HG03575 (cell line): ENCODE results near the gene AMBRA1.
A peak's percentile ranks its signal among the peaks of the same experiment; 100 is the strongest.

Source experiments
- ATAC-seq: cut with Tn5 transposase; IDR thresholded peaks from one replicate; pipeline ENCODE4 v1.9.1; 2021; ENCODE audit not compliant: unreplicated experiment, insufficient number of reproducible peaks, low FRiP score; ENCODE audit errors: extremely low read depth

Gene AMBRA1

DNA sequence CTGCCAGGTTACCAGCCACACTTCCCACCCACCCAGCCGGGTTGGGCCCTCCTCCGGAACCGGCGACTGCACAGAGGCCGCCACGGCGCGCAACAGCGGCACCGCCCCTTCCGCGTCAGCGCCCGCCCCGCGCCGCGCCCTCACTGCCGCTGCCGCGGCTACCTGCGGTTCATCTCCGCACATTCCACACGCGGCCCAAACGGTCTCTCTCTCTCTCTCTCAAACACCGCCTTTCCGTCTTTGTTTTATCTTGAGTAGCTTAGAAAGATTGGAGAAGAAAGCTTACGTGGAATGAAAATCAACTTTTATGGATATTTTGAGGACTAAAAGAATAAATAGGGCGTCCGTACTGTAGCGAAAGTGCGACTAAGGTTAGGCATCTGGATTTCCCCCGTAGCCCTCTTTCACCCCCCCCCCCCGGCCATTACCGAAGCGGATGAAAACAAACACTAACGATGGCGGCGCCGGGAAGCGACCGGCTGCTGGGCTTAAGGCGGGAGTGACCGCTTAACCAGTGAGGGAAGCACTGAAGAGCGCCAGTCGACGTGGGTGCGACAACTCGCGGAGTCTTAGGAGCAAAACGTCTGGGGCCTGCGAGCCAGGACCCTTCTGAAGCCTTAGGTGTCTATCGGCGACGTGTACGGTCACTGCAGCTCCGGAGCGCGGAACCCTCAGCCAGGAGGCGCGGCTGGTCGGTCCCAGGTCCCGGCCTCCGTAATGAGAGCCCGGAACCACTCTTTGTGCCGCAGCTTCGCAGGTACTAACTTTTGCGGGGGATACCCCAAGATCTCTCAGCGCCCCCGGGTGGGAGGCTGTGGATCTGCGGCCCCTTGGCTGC is 23.5 kb upstream of the AMBRA1 start, which contains the start of the genes ATG13 and HARBI1:
TSS of gene ATG13 (plus strand) at position 420 of the 838 bp plus-strand sequence. CDS start 26,739 bp downstream, outside the sequence.
TSS of gene HARBI1 (minus strand) at position 94 of the 838 bp plus-strand sequence. CDS start 990 bp downstream, outside the sequence.
- ATAC-seq = peak; percentile 47

DNA sequence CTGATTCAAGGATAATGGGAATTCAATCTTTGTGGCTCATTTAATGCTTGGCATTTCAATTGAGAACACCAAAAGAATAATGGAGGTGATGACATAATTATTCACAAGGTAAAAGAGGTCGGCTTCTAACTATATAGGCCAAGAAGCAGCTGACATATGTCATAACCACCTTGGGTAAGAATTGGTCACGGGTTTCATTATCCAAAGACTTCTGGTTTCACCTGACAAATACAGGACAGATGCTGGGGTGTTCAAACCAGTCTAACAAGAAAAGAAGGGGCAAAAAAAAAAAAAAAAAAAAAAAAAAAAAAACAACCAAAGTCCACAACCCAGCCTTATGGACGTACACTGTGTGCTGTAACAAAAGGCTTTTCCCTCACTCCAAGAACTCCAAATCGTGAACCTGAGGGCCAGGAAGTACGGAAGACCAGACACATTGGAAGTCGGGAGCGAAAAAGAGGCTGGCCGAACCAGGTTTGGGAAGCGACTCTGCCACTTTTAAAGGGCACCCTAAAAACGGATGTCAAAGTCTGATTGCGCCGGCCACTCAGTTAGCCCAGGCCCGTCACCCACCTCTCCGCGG is 22.8 kb upstream of the AMBRA1 start:
- ATAC-seq = no peak

DNA sequence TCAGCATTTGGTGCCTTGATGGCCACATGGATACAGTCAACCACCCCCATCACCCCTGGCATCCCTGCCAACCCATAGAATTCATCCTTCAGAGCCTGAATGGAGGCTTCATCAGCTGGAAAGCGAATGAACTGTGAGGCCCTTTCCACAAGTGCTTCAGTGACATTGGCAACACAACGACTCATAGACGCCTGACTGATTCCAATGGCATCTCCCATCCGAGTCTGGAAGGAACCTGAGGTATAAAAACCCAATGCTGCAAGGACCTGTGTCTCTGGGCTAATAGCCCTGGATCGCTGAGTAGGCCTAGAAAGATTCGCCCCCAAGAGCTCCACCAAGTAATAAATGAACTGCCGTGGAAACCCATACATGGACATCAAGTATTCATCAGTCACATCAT is 21.9 kb upstream of the AMBRA1 start:
- ATAC-seq = no peak

DNA sequence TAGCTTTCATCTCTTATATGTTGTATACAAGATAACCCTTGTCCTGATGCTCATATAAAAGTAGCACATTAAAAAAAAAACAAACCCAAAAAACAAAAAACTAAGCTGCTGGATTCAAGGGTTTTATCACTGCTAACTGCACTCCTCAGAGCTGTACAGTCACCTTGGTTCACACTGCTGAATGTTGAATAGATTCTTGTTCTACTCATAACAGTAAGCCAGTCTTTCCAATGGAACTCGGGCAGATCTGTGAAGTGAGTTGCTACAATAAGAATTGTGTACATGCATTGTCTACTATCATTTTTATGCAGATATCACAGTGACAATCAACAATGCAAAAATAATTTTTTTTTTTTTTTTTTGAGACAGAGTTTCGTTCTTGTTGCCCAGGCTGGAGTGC is 18.5 kb upstream of the AMBRA1 start:
- ATAC-seq = no peak

DNA sequence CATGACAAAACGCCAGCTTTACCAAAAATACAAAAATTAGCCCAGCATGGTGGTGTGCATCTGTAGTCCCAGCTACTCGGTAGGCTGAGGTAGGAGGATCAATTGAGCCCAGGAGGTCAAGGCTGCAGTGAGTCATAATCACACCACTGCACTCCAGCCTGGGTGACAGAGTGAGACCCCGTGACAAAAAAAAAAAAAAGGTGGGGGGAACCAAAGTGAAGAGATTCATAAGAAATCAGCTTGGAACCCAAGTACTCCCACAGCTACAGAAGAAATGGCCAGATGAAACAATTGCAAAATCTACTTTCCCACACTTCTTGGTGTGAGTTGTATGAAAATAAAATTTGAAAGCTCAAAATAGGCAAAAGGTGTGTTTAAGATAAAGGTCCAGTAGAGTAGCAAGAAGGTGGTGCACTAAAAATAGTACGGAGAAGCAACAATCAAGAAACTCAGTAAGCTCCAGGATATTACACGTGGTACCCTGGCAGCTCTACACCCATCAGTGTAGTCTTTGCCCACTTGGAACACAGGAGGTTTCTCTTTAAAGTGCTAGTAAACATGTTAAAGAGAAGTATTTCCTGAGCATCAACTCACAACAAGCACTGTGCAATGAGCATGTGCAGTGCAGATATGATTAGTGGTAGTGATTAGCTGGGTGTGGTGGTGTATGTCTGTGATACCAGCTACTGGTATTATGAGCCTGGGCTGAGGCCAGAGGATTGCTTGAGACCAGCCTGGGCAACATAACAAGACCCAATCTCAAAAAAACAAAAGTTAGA is 17.9 kb upstream of the AMBRA1 start:
- ATAC-seq = no peak

DNA sequence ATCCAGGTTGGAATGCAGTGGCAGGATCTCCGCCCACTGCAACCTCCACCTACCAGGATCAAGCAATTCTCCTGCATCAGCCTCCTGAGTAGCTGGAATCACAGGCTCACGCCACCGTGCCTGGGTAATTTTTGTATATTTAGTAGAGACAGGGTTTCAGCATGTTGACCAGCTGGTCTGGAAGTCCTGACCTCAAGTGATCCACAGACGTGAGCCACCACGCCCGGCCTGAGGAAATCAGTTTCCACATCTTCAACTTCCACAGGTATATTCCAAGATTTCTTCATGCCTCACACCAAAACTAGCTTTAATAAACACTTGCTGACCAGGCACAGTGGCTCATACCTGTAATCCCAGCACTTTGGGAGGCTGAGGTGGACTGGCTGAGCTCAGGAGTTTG is 15.6 kb upstream of the AMBRA1 start:
- ATAC-seq = no peak

DNA sequence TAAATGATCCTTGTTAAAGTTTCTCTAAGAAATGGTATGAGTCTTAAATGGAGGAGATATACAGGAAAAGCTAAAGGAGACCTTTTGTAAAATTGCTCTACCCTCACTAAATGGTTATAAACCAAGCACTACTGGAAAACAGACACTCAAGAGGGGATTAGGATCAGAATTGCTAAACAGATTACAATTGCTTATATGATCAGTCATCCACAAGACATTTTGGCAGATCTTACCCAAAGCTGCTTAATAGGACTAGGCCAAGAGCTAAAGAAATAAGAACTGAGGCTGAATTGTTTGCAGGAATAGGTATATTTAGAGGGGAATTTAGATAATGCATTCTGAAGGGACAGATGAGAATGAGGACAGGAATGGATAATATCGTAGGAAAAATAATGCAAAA is 13.7 kb upstream of the AMBRA1 start:
- no peak for ATAC-seq

DNA sequence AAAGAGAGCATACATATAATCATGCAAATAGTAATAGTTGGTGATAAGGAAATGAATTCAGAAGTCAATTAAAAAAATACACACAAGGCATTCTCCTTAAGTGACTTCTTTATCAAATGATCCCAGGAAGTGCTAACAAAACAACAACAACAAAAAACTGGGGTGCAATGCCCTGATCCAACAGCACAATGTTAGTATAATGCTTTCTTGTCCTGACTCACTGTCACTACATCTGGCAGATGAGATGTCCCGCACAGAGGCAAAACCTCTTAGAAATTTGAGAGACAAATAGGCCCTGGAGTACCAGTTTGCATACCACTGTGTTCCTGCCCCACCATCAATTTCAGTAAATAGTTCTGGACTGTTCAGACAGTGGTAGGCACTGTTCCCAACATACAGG is 11.0 kb upstream of the AMBRA1 start:
- ATAC-seq = no peak

DNA sequence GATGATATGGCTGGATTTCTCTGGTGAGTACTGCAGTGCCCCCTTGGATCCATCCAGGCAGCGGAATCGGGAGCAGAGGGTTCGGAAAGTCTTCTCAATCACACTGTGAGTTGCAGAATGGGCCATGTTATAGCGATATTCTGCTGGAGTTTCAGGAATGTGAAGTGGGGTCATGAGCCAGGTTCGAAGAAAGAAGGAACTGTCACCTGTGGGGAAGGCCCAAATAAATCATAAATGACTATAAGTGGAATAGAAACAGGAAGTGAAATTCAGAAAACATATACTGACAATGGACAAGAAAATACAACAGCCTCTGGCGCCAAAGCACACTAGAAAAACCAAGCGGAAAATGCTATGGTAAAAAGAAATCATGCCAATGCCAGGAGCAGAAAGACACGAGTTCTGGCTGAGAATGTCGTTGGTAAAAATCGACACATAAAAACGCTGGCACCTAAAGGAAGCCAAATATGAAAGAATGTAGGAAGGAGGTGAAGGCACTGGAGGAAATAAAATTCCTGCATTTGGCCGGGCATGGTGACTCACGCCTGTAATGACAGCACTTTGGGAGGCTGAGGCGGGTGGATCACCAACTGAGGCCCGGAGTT is 10.0 kb upstream of the AMBRA1 start:
- ATAC-seq = no peak

DNA sequence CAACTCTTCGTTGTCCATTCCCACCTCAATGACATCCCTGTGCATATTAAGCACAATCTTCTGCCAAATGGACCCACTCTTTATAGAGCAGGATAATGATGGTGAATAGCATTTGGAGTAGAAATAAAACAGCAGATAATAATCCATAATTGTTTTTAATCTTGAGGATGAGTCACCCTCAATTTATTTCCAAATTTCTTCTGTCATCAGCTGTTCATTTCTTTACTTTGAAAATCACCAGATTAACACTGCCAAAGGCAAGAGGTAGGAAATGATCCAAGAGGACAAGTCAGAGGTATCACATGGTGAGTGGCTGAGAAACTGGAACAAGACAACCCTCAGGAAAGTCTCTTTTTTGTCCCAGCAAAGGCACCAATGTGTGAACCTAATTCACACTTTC is 7.3 kb upstream of the AMBRA1 start:
- ATAC-seq = no peak

DNA sequence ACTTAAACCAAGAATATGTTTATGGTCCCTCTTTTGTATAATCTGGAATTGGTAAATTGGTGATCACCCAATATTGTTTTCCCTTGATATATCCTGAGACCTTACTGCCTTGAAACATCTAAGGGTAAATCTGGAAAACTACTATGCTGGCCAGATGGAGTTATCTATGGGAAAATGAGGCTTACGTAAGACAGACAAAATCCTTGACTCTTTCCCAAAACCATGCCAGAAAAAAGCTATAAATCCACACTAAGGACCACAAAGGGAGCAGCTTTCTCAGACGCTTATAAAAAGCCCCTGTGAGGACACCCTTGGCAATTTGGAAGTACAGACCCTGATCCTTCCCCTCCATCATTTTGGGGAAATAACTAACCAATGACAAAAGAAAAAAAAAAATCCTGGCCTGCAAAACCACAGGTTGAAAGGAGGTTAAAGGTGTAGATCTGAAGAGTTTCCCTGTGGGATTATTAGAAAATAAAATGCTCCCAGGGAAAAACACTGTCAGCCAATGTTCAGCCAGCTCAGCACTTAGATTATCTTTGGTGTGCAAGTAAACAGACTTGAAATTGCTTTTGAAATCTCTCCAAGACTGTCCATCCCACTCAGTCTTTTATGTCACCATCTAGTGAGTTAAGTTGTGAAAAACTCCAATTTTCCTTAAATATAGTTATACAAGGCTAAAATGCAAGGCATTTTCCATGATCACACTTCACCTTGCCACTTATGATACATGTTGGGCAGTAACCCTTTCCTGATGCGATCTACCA is 6.6 kb upstream of the AMBRA1 start:
- ATAC-seq = no peak

DNA sequence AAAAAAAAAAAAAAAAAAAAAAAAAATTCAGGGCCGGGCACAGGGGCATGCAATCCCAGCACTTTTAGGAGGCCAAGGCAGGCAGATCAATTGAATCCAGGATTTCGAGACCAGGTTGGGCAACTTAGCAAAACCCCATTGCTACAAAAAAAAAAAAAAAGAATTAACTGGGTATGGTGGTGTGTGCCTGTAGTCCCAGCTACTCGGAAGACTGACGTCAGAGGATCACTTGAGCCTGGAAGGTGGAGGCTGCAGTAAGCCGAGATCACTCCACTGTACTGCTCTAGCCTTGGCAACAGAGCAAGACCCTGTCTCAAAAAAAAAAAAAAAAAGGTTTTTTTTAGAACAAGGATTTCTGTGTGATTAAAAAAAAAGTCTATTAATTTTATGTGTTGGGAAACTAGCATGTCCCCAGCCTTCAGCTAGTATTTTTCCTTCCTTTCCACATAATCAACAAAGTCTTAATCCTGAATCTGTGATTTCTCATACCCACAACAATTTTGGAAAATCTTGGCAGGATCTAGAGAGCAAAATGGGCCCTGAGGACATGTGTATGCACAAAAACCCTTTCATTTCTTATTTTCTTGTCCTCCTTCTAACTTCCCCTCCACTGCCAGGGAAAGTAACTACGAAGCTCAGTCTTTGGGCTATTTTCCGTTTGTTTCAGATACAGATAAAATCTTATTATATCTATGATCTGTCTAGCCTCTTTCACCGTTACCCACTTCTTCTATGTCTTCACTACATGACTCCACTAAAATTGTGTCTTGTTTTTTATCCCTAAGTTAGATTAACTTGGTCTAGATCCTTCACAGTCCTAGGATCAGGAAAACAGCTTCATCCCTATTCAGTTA is 5.7 kb upstream of the AMBRA1 start:
- no peak for ATAC-seq

DNA sequence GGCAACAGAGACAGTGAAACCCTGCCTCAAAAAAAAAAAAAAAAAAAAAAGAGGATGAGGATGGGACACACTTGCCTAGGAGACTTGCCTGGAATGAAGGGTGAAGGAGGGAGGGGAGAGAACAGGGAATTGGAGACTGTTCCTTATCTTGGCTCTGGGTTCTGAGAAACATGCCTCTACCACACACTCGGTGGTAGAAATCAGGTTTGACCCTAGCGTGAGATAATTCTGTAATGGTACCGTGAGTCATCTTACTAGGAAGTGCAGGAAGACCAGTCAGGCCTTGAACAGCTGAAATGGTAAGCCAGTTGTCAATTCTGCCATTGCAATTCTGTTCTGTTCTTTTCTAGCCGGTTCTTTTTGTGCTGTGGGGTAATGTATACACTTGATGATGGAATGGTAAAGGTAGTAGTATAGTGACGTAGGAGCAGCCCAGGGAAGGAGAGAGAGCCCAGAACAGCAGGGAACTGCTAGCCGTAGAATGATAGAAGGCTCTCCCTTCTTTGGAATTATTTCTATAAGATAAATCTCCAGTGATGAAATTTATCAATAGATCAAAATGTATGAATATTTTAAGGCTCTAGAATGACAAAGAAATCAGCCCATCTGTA is 3.9 kb upstream of the AMBRA1 start:
- ATAC-seq = no peak

DNA sequence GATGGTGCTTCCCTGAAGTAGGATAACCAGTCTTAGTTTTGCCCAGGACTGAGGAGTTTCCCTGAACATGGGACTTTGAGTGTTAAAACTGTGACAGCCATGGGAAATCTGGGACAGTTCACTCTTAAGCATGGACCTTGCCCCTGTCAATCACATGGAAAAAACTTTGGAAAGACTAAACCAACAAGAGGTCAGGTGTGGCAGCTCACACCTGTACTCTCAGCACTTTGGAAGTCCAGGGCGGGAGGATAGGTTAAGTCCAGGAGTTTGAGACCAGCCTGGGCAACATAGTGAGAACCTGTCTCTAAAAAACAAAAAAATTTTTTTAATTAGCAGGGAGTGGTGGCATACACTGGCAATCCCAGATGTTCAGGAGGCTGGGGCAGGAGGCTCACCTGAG is 3.3 kb upstream of the AMBRA1 start:
- ATAC-seq = no peak

DNA sequence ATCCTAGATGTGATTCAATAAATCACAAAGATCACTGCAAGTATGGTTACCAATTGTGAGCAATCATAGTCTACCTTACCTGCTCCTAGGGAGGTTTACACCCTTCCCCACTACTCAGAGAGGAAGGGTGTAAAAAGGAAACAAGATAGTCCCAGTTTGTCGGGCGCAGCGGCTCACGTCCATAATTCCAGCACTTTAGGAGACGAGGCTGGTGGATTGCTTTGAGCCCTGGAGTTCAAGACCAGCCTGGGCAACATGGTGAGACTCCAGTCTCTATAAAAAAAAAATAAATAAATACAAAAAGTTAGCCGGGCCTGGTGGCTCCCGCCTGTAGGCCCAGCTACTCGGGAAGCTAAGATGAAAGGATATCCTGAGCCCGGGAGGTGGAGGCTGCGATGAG is 962 bp upstream of the AMBRA1 start:
- no peak for ATAC-seq

DNA sequence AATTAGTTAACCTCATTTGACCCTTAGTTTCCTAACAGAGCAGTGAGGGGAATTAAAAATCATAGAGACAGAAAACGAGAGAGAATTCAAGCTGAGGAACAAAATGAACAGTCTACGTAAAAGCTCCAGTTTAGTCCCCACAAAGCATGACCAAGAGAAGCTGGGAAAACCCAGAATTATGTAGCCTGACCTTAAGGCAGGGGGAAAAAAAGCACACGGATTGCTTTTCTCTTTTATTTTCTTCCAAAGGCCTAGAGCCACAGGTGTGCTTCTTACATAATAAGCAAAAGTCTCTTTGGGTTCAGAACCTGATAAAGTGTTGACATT is 514 bp upstream of the AMBRA1 start:
- no peak for ATAC-seq

DNA sequence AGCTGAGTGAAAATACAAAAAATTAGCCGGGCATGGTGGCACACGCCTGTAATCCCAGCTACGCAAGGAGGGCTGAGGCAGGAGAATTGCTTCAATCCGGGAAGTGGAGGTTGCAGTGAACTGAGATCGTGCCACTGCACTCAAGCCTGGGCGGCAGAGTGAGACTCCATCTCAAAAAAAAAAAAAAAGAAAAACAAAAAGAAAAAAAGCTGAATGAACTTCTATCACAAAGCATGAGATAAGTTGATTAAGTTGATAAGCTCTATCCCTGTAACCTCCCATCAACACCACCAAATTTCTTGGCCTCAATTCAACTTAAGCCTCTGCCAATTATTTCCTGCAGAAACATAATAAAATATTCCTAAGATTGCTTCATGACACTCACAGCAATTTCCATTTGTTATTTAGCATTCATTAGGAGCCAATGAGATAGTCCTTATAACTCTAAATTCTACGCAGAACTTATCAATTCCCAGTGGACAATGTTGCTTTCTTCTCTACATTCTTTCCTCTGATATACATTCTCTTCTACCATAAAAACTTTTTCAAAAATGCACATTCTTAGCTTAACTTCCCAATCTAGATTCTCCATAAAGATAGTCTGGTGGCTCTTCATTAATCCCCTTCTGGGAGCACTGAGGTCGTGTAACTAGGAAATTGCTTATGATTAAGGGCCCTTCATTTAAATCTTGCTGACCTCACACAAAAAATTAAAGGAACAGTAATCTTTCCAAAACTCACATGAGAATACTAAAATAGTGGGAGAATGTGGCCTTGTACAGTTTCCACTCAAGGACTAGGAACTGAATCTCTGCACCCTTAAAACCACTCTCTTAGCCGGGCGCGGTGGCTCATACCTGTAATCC is 2.9 kb downstream of the AMBRA1 start:
- ATAC-seq = no peak
